BE2C (cell line): ENCODE data around the gene LUZP1.
A peak's percentile ranks its signal among the peaks of the same experiment; 100 is the strongest.

Source experiments
- DNase-seq: peaks from one replicate; pipeline ENCODE4 v3.0.0-alpha.2; 2020
- H3K27me3 ChIP-seq: fragments of 250-450 bp; sonication (Bioruptor Pico); 2 replicates; pipeline ENCODE4 v1.5.1; 2020; ENCODE audit warnings: mild to moderate bottlenecking
- H3K36me3 ChIP-seq: fragments of 250-450 bp; sonication (Bioruptor Pico); 2 replicates; pipeline ENCODE4 v1.5.1; 2020; ENCODE audit warnings: mild to moderate bottlenecking
- H3K4me1 ChIP-seq: fragments of 250-450 bp; sonication (Bioruptor Pico); 2 replicates; pipeline ENCODE4 v1.5.1; 2020
- H3K4me3 ChIP-seq: 2 replicates; pipeline ENCODE4 v1.5.1; 2011; ENCODE audit warnings: low read depth, low read length
- H3K9me3 ChIP-seq: fragments of 250-450 bp; sonication (Bioruptor Pico); 2 replicates; pipeline ENCODE4 v1.5.1; 2020
- TF ChIP-seq, protein P1 (sequence below): IDR thresholded peaks from 2 replicates; pipeline ENCODE4 v1.5.1; 2012; ENCODE audit warnings: mild to moderate bottlenecking, low read depth, low read length

Gene LUZP1

DNA sequence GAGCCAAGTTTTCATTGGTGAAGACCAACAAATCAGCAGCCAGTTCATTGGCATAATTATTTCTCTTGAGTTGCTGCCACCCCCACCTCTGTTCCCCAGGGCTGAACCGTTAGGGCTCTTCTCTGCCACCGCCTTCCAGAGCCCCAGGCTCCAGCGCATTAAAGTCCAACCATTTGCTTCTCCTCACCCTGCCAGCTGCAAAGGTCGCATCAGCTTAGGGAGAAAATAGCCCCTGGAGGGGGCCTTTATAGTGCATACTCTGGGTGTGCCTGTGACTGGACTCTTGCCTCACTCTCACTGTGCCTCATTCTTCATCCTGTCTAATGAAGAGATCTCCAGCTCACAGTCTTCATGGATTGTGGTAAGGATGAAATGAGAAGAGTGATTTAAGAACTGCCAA is 99.0 kb downstream of the LUZP1 start:
- peaks cover 52% of the 10 kb centered on the region for H3K36me3 ChIP-seq

DNA sequence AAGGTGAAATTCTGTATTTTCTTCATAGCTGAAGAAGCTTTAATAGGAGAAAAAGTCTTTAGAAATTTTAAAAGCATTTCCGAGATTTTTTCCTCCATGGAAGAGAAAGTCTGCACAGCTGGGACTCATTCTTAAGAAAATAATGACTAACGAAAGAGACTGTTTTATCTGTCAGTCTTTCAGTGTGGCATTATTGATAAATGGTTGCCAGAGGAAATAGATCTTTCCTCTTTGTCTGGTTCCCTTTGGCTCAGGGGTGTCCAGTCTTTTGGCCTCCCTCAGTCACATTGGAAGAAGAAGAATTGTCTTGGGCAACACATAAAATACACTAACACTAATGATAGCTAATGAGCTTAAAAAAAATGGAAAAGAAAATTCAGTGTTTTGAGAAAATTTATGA is 99.5 kb downstream of the LUZP1 start:
- Histone ChIP-seq H3K27me3 (no peaks in the 10 kb centered on the region), H3K4me3 (no peak overlapping the region), H3K4me1 (no peaks in the 10 kb centered on the region), H3K9me3 (no peaks in the 10 kb centered on the region), H3K36me3 (peaks cover 57% of the 10 kb centered on the region)
- no peak for DNase-seq
- TF ChIP-seq, protein P1, sequence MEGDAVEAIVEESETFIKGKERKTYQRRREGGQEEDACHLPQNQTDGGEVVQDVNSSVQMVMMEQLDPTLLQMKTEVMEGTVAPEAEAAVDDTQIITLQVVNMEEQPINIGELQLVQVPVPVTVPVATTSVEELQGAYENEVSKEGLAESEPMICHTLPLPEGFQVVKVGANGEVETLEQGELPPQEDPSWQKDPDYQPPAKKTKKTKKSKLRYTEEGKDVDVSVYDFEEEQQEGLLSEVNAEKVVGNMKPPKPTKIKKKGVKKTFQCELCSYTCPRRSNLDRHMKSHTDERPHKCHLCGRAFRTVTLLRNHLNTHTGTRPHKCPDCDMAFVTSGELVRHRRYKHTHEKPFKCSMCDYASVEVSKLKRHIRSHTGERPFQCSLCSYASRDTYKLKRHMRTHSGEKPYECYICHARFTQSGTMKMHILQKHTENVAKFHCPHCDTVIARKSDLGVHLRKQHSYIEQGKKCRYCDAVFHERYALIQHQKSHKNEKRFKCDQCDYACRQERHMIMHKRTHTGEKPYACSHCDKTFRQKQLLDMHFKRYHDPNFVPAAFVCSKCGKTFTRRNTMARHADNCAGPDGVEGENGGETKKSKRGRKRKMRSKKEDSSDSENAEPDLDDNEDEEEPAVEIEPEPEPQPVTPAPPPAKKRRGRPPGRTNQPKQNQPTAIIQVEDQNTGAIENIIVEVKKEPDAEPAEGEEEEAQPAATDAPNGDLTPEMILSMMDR: no peak

More for the DNA sequence above, 99.0 kb downstream of the LUZP1 start:
- Histone ChIP-seq H3K27me3 (no peaks in the 10 kb centered on the region), H3K4me1 (no peaks in the 10 kb centered on the region), H3K4me3 (no peak overlapping the region), H3K9me3 (no peaks in the 10 kb centered on the region)
- TF ChIP-seq, protein P1: no peak
- no peak for DNase-seq

DNA sequence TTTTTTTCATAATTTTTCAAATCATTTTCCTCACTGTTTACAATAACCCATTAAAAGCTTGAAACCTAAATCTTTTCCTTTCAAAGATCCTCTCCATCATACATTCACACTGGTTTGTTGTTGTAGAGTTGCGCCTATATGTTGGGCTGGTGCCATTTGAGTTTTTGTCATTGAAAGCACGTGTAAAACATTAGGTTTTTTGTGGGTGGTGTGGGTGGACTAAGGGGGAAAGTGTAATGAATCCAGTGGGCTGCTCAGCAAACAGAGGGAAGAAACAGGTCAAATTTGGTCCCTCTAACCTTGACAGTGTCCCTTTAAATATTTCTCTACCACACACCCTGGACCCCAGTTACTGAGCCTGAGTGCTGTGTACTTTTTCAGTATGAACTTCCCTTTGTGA is 102.6 kb downstream of the LUZP1 start:
- DNase-seq: no peak
- Histone ChIP-seq H3K27me3 (no peaks in the 10 kb centered on the region), H3K4me3 (no peak overlapping the region), H3K9me3 (no peaks in the 10 kb centered on the region), H3K36me3 (peaks cover 52% of the 10 kb centered on the region), H3K4me1 (no peaks in the 10 kb centered on the region)
- TF ChIP-seq, protein P1: no peak

DNA sequence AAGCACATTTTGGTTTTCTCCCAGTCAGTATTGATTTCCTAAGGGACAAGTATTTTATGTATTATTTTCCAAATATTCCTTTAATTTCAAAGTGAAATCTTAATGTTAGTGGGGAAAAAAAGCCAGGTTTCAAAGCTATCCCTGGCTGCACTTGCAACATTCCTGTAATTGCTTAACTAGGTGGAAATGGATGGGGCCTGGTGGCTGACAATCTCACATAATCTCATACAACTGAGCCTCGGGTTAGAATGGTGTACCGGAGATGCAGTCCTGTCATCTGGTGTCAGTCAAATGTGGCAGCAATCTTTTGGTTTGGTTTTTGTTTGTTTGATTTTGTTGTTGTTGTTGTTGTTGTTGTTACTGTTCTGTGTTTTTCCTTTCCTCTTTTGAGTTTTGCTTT is 103.3 kb downstream of the LUZP1 start:
- Histone ChIP-seq H3K4me3 (no peak overlapping the region), H3K36me3 (peaks cover 54% of the 10 kb centered on the region), H3K4me1 (no peaks in the 10 kb centered on the region), H3K9me3 (no peaks in the 10 kb centered on the region), H3K27me3 (no peaks in the 10 kb centered on the region)
- DNase-seq: peak; percentile 10
- TF ChIP-seq, protein P1: no peak

DNA sequence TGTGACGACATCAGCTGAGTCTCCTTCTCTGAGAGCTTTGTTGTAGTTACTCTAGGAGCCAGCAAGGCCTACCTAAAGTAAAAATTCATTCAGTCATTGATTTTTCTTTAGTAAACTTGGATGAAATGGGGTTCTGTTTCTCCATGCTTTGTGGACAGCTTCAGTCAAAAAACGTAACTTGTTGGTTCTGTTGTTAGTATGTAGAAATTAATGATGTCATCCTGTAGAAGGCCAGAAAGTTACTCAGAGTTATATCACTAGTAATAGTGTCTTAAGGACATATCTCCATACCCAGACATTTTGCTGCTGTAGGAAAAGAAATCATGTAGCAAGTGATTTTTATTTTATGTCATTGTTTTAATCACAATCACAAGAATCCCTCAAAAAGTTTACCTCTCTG is 106.4 kb downstream of the LUZP1 start:
- Histone ChIP-seq H3K9me3 (no peaks in the 10 kb centered on the region), H3K4me1 (no peaks in the 10 kb centered on the region), H3K36me3 (peaks cover 51% of the 10 kb centered on the region), H3K4me3 (no peak overlapping the region), H3K27me3 (no peaks in the 10 kb centered on the region)
- no peak for DNase-seq
- TF ChIP-seq, protein P1: no peak

DNA sequence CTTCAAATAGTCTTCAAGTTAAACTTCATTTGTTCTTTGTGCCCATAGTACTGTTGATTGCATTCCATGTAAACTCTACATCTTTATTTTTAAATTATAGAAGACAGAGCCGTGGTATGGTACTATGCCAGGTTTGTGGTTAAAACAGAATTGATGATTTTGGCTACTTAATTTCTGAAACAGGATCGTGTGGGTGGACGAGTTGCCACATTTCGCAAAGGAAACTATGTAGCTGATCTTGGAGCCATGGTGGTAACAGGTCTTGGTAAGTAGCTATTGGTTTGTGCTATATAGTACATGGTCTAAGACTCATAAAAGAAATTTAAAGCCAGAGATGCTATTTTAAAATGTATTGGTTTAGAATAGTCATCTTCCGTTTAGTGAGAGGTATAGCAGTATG is 111.4 kb downstream of the LUZP1 start:
- H3K36me3 ChIP-seq: peaks cover 50% of the 10 kb centered on the region
- no peak for DNase-seq
- no peaks in the 10 kb centered on the region for H3K9me3 ChIP-seq
- H3K4me1 ChIP-seq: no peaks in the 10 kb centered on the region
- H3K27me3 ChIP-seq: no peaks in the 10 kb centered on the region
- TF ChIP-seq, protein P1: no peak
- H3K4me3 ChIP-seq: no peak overlapping the region
